Psoas muscle (tissue), 8 donors: Measurements from ENCODE around the gene MT1G. TPM values are rescaled to one million over a fixed set of nuclear protein-coding genes. Genes with fewer than 3 reads are reported as not detected.
"Not testable (repeated sequence)": the region's sequence is repeated elsewhere in the genome, so short reads cannot be mapped to it uniquely, and the experiment has no call there.

ENCODE experiments used
- ATAC-seq, 4 donors: fragments of 200-7000 bp; cut with Tn5 transposase; one replicate each; pipeline ENCODE4 v1.9.1; 2020; ENCODE audit warnings: moderate library complexity in 3 of 4, mild to moderate bottlenecking in 2 of 4
- DNase-seq, 2 donors: peaks; one replicate each; pipeline ENCODE4 v3.0.0-alpha.2; 2020
- H3K27ac ChIP-seq: fragments of 200-600 bp; one replicate; pipeline ENCODE4 v1.8.0; 2022
- H3K27me3 ChIP-seq, 3 donors: fragments of 200-600 bp in 1 of 3; one replicate each; pipeline versions ENCODE4 v1.6.1 to v1.8.0; 2013 to 2022; ENCODE audit warnings: low read length in 2 of 3, mild to moderate bottlenecking in 2 of 3, moderate library complexity in 1 of 3; ENCODE audit not compliant: insufficient read depth in 3 of 3
- H3K36me3 ChIP-seq, 2 donors: fragments of 200-600 bp in 1 of 2; one replicate each; pipeline versions ENCODE4 v1.6.1 to v1.8.0; 2013 to 2022; ENCODE audit warnings: low read depth in 1 of 2, mild to moderate bottlenecking in 1 of 2, moderate library complexity in 1 of 2; ENCODE audit not compliant: insufficient read depth in 1 of 2
- H3K4me1 ChIP-seq: fragments of 200-600 bp; one replicate; pipeline ENCODE4 v1.8.0; 2022
- H3K4me3 ChIP-seq: fragments of 200-600 bp; one replicate; pipeline ENCODE4 v1.8.0; 2022; ENCODE audit warnings: mild to moderate bottlenecking
- H3K9me3 ChIP-seq: fragments of 200-600 bp; one replicate; pipeline ENCODE4 v1.8.0; 2022
- WGBS, 3 donors: extraction: QIAGEN DNeasy Blood & Tissue Kit; methylation state at CpG; one replicate each; pipeline versions ENCODE4 v1.1.6 to v1.1.7; 2013; 5-methylcytosine and 5-hydroxymethylcytosine counted together
- intact Hi-C, 2 donors: fragments of 100-400 bp; cut with DNase I; formaldehyde crosslinking; loops; one replicate each; pipeline versions ENCODE4 v1.11.0 to v1.14.2; 2022
- polyA plus RNA-seq, 3 donors: library from polyadenylated mRNA; stranded (reverse); fragments of 200-250 nt; gene quantifications; one replicate each; pipeline ENCODE4 v1.2.3, GENCODE V29; 2013
- total RNA-seq, 4 donors: library from RNA; stranded (reverse); fragmentation: NEBNext Ultra II Directional in 2 of 4; extraction: Animal tissue kit (Norgen Biotek cat#: 25700) in 2 of 4; gene quantifications; one replicate each; pipeline versions ENCODE4 v1.2.1 to v1.2.4, GENCODE V29; 2021 to 2023
- TF ChIP-seq, protein P1 (sequence below): fragments of 200-600 bp; IDR thresholded peaks from one replicate; pipeline ENCODE4 v1.8.0; 2022; ENCODE audit warnings: antibody characterized with exemption
- donor health status: healthy with polysubstance abuse.
- donor health status: DM: no; HTN: no; CAD: no; lungs with moderate emphysema.
- donor health status: Bipolar disorder and iron deficiency.
- donor health status: healthy.
- donor health status: DM: yes; HTN: yes; CAD: no.
- donor health status: DM: no; HTN: no; CAD: no.
- donor health status: DM: no; HTN: no; CAD: no.
- donor health status: DM: yes; HTN: yes; CAD: no.

Gene MT1G
- total and polyA plus RNA-seq, 7 donors, result 1.0 to 24.1 (median 6.8) TPM

GRCh38 chr16:56679818-56680217, 12.0 kb upstream of the MT1G start:
- Histone ChIP-seq H3K4me1 (peaks cover 28% of the 10 kb centered on the region), H3K9me3 (no peaks in the 10 kb centered on the region), H3K4me3 (no peak overlapping the region), H3K27ac (peak overlapping the region; percentile 92), H3K36me3 (no peaks in the 10 kb centered on the region), H3K27me3 (peaks cover 0 to 4% (median 0%) of the 10 kb centered on the region in 3 donors)
- 32 to 49% (median 36%) methylated on average over 6 of the region's 6 CpGs for WGBS, 3 donors
- DNase-seq, result peak; percentile 65 to 82
- TF ChIP-seq, protein P1, sequence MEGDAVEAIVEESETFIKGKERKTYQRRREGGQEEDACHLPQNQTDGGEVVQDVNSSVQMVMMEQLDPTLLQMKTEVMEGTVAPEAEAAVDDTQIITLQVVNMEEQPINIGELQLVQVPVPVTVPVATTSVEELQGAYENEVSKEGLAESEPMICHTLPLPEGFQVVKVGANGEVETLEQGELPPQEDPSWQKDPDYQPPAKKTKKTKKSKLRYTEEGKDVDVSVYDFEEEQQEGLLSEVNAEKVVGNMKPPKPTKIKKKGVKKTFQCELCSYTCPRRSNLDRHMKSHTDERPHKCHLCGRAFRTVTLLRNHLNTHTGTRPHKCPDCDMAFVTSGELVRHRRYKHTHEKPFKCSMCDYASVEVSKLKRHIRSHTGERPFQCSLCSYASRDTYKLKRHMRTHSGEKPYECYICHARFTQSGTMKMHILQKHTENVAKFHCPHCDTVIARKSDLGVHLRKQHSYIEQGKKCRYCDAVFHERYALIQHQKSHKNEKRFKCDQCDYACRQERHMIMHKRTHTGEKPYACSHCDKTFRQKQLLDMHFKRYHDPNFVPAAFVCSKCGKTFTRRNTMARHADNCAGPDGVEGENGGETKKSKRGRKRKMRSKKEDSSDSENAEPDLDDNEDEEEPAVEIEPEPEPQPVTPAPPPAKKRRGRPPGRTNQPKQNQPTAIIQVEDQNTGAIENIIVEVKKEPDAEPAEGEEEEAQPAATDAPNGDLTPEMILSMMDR, result no peak
- intact Hi-C loops, result loop anchor here in 1 of 2 donors (2.0 kb wide), 1 partner anchor 51 kb away; no protein-coding TSS in a partner anchor
- peak; percentile 63 to 80 (median 68) for ATAC-seq

GRCh38 chr16:56679078-56679730, 11.3 kb upstream of the MT1G start:
- peaks cover 24% of the 10 kb centered on the region for H3K4me1 ChIP-seq
- no peaks in the 10 kb centered on the region for H3K9me3 ChIP-seq
- no peaks in the 10 kb centered on the region for H3K36me3 ChIP-seq
- peak overlapping the region; percentile 92 for H3K27ac ChIP-seq
- 59 to 78% (median 64%) methylated on average over 3 of the region's 3 CpGs for WGBS, 3 donors
- DNase-seq (no peak), ATAC-seq (peak in 1 of 4 donors; percentile 0)
- intact Hi-C loops, result loop anchor here in 1 of 2 donors (2.0 kb wide), 1 partner anchor 50 kb away; no protein-coding TSS in a partner anchor
- TF ChIP-seq, protein P1, result no peak
- H3K4me3 ChIP-seq, result no peak overlapping the region
- H3K27me3 ChIP-seq, result peaks cover 0 to 4% (median 0%) of the 10 kb centered on the region in 3 donors

- intact Hi-C loops, result no loop called here
- WGBS, 3 donors, result 74 to 88% (median 75%) methylated on average over 3 of the region's 3 CpGs
- TF ChIP-seq, protein P1, result no peak
- no peak overlapping the region for H3K4me3 ChIP-seq
- H3K27me3 ChIP-seq, result peaks cover 0 to 4% (median 0%) of the 10 kb centered on the region in 3 donors
- ATAC-seq, result no peak
- H3K4me1 ChIP-seq, result peaks cover 22% of the 10 kb centered on the region
- H3K27ac ChIP-seq, result no peak overlapping the region
- no peaks in the 10 kb centered on the region for H3K9me3 ChIP-seq
- H3K36me3 ChIP-seq, result no peaks in the 10 kb centered on the region
- no peak for DNase-seq
Observed at GRCh38 chr16:56677474-56677873, 9.6 kb upstream of the MT1G start.

- ATAC-seq (no peak), DNase-seq (no peak)
- no peaks in the 10 kb centered on the region for H3K36me3 ChIP-seq
- TF ChIP-seq, protein P1, result no peak
- intact Hi-C loops, result no loop called here
- H3K9me3 ChIP-seq, result no peaks in the 10 kb centered on the region
- peaks cover 13% of the 10 kb centered on the region for H3K4me1 ChIP-seq
- peaks cover 0 to 8% (median 0%) of the 10 kb centered on the region in 3 donors for H3K27me3 ChIP-seq
- no peak overlapping the region for H3K4me3 ChIP-seq
- 22 to 32% (median 25%) methylated on average over 24 to 32 of the region's 32 CpGs for WGBS, 3 donors
- H3K27ac ChIP-seq, result no peak overlapping the region
Observed at GRCh38 chr16:56675685-56676210, 7.9 kb upstream of the MT1G start.

GRCh38 chr16:56674570-56674969, 6.7 kb upstream of the MT1G start:
- H3K27ac ChIP-seq, ATAC-seq, H3K4me1 ChIP-seq, H3K36me3 ChIP-seq, H3K4me3 ChIP-seq, H3K9me3 ChIP-seq, DNase-seq: not testable (repeated sequence)
- H3K27me3 ChIP-seq, result peaks cover 0 to 20% (median 0%) of the 10 kb centered on the region in 3 donors
- 82 to 87% (median 85%) methylated on average over 6 of the region's 6 CpGs for WGBS, 3 donors
- intact Hi-C loops, result loop anchor here in 1 of 2 donors (5.0 kb wide), 1 partner anchor 42 kb away; the partner anchor contains the start of gene MT1M
